ENCODE measurements around the gene SEC31B. TPM values are rescaled to one million over a fixed set of nuclear protein-coding genes. Genes with fewer than 3 reads are reported as not detected.

Gene SEC31B
- polyA plus RNA-seq, 4 donors, result 13.3 to 29.2 (median 19.0) TPM

DNA sequence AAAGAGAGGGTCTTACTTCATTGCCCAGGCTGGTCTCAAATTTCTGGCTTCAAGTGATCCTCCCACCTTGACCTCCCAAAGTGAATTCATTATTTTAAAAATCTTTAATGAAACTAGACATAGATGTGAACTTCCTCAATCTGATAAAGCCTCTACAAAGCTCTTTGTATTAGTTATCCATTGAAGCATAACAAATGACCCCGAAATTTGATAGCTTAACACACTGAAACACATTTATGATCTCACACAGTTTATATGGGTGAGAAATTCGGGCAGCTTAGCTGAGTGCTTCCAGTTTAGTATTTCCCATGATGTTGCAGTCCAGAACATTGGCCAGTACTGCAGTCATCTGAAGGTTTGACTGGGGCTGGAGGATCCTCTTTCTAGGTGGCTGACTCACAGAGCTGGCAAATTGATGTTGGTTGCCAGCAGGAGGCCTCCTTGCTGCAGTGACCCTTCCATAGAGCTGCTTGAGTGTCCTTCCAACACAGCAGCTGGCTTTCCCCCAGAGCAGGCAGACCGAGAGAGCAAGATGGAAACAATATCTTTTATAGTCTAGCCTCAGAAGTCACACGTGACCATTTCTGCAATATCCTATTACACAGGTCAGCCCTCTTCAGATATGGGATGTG, 73.4 kb downstream of the SEC31B start:
- DNase-seq (ENCODE audit: low read depth in 4 of 4, low spot score in 3 of 4), result no peak

DNA sequence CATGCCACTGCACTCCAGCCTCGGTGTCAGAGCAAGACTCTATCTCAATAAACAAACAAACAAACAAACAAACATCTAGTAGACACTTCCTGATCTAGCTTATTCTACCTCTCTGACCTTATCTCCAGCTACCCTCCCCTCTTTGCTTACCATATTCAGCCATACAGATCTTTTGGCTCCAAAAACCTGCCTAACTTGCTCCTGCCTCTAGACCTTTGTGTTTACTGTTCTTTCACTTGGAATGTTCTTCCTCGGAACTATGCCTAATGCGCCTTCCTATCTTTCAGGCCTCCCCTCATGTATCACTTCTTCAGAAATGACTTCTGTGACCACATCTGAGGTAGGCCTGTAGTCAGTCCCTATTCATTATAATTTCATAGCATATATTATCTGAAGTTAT, 77.1 kb downstream of the SEC31B start:
- DNase-seq (ENCODE audit: low read depth in 4 of 4, low spot score in 3 of 4), result no peak

DNA sequence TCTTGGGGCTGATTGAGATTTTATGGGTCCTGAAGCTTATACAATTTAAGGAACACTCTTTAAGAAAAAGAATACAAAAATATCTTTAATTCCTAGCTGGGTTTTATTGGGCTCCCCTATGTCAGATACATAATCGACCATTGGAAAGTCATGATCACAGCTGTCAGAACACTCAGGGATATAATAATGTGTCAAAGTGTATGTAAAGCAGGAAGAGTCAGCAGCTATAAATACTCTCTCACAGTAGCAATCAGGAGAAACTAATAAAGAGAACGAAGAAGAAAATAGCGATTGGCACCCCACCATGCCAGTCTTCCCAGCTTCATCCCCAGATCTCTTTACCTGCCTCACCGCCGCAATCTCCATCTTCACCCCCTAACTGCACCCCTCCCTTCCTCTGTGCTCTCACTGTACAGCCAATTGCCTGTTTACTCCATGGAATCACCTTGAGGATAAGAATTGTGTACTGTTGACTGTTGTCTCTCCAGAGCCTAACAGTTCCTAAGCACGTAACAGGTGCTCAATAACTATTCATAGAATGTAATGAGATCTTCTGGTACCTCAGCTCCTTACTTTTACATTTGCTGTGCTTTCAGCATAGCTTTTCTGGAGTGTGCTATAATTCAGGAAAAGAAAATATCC, 80.9 kb downstream of the SEC31B start:
- DNase-seq (ENCODE audit: low read depth in 4 of 4, low spot score in 3 of 4), result no peak

Other genes starting within 250 kb of the SEC31B start
- 10 to 100 TPM; 30.3 to 49.8 (median 40.4) TPM for gene BLOC1S2, start 233.2 kb downstream of the SEC31B start, polyA plus RNA-seq (ENCODE audit: insufficient read length in 4 of 4)
- under 1 TPM in 3 of 4 donors, not detected in 1; 0.29 to 0.93 (median 0.44) TPM for gene PKD2L1, start 189.6 kb downstream of the SEC31B start, polyA plus RNA-seq (ENCODE audit: insufficient read length in 4 of 4)
- gene SCD, start 172.6 kb downstream of the SEC31B start, polyA plus RNA-seq (ENCODE audit: insufficient read length in 4 of 4), result 10 to 100 TPM; 36.9 to 53.9 (median 45.5) TPM
- gene WNT8B, start 56.9 kb downstream of the SEC31B start, polyA plus RNA-seq (ENCODE audit: insufficient read length in 4 of 4), result under 1 TPM; 0.63 to 0.99 (median 0.79) TPM
- gene NDUFB8, start 10.0 kb upstream of the SEC31B start, polyA plus RNA-seq (ENCODE audit: insufficient read length in 4 of 4), result 100 to 1,000 TPM; 119 to 211 (median 156) TPM
- 10 to 100 TPM; 31.3 to 41.7 (median 39.3) TPM for gene HIF1AN, start 16.1 kb upstream of the SEC31B start, polyA plus RNA-seq (ENCODE audit: insufficient read length in 4 of 4)
- gene PAX2, start 225.7 kb upstream of the SEC31B start, polyA plus RNA-seq (ENCODE audit: insufficient read length in 4 of 4), result 100 to 1,000 TPM in 3 of 4 donors, 10 to 100 TPM in 1; 20.2 to 237 (median 161) TPM

Measured in left renal pelvis (tissue), 4 donors.